Femur (tissue), 1 donor: Measurements from ENCODE around the gene RBP3.
A peak's percentile ranks its signal among the peaks of the same experiment; 100 is the strongest.

Experiments
- DNase-seq: peaks from one replicate; pipeline ENCODE4 v3.0.0-alpha.2; 2017

RBP3 gene

GRCh38 chr10:47376522-47377220, 28.5 kb downstream of the RBP3 start:
- DNase-seq, result peak; percentile 18

DNA sequence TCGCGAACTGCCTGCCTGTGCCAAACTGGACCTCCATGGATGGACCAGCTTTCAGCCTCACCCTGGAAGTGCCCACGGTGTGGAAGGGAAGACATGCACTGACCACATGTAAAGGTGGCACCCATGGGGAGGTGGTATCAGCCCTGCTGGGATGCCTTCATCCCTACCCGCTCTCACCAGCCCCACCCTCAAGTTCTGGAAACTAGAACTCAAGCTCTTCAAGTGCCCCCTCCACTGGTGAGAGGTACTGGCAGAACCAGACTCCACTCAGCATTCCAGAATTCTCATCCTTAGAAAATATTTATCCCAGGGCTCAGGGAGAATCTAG, 30.0 kb downstream of the RBP3 start:
- DNase-seq, result no peak

- peak; percentile 5 for DNase-seq
These were observed 30.7 kb downstream of the RBP3 start for GRCh38 chr10:47378606-47379444.

DNA sequence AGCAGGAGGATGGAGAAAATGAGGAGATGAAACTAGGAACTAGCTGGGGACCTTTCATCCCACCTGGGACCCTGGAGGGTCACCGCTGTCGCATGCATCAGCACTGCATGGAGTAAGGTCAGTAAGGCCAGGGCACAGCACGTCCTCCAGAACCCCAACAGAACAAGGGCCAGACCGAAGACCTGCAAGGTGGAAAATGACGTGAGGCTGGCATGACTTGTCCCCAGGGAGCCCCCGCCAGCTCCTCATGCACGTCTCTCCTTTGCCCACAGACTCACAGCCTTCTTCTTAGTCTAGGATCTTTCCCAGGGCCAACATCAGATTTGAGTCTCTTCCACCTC, 31.3 kb downstream of the RBP3 start:
- DNase-seq, result peak; percentile 7

GRCh38 chr10:47379901-47380300, 31.7 kb downstream of the RBP3 start:
- peak; percentile 19 for DNase-seq

DNA sequence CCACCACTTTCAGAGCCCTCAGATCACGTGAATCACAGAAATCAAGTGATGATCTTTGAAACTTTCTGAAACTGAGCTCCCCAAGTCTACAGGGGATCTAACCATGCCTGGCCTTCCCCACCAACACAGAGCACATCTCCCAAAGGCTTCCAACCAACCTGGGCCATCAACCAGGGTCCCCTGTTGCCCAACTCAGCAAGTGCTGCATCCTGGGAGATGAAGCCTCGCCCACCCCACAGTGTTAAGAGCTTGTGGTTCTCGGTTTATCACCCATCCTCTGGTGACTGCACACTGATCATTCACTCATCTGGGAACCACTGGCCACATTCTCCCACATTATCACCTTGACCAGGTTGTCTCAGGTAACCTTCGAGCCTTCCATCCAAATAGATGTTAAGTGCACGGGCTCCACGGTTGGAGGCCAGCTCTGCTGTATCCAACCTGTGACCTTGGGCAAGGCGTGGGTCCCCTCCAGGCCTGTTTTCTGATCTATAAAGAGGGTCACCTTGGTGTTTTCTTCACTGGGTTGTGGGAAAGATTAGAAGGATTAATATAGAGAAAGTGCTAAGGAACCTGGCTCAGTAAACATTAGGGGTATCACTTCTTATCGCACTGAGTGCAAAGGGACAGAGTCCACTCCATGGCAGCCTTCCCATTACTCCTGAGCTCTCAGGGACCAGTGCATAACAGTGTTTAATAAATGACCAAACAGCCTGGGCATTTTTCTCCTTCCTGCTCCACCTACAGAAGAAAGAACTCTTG, 32.4 kb downstream of the RBP3 start:
- DNase-seq, result peak; percentile 8

- DNase-seq, result peak; percentile 53
These were observed 32.9 kb downstream of the RBP3 start for GRCh38 chr10:47381103-47381395.

- DNase-seq, result peak; percentile 14
These were observed 33.5 kb downstream of the RBP3 start for GRCh38 chr10:47381427-47382379.

DNA sequence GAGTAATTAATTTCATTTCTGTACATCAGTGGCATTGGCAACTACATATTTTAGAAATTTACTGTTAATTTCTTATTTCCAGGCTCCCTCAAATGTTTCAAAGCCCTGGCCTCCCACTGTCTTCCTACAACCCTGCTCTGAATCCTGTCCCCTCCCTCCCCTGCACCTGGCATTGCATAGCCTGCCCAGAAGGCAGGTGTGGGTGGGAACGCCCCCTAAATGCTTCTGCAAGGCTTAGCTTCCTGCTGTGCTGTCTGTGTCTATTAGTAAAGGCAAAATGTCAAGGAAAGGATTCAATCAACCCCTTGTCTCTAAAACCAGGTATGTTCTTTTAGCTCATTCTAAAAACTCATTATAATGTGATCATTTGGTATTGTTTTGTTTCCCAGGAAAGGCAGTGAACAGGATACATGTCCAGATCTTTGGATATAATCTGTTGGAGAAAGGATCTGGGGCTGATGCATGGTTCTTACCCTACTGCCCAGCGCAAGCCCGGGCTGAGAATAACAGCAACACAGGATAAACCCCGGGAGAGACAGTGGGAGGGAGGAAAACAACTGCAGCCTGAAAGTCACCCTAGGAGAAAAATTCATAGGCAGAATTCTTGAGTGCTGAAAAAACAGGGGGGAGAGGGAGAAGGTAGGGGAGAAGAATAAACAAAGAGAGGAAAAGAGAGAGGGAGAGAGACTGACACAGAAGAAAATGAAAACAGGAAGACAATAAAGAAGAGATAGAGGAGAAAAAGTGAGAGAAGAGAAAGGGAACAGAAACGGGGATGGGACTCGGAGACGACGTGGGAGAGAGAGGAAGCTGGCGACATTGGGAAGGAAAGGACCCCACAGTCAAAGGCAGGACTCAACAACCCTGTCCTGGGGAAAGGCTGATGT, 35.3 kb downstream of the RBP3 start:
- DNase-seq, result peak; percentile 19

DNA sequence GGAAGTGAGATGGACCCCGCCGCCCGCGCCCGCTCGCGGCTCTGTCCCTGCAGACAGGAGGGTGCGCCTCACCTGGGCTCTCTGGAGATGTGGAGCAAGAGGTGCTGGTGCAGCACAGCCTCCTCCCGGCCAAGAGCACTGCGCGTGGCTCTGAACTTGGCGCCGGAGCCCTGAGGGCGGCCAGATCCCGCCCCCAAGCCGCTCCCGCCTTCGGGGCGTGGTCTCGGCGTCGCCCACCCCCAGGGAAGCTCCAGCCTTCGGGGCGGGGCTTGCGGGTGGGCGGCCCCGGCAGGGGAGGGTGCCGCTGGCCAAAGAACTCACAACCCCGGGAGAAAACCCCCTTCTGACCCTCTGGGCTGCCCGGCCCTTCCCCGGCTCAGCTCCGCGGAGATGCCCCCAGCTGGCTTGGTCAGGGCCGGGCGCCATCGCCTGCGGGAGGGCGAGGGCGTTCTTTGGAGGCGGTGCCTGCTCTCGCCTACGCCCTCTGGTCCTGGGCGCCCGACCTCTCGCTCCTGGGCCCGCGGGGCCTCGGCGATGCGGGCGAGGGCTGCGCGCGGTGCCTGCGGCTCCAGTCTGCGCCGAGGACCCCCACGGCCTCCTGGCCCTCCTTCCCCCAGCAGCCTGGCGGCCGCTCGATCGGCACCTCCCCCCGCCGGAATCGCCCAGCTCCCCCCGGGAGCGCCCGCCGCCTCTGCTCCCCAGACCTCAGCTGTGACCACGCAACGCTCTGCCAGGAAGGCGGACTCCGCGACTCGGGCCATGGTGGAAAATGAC, 36.2 kb downstream of the RBP3 start, which contains the start of gene ZNF488:
Gene ZNF488, minus strand, starts transcription at position 146 of the 774 bp plus-strand sequence. CDS start 15,464 bp downstream, outside the sequence.
- DNase-seq, result peak; percentile 91

DNA sequence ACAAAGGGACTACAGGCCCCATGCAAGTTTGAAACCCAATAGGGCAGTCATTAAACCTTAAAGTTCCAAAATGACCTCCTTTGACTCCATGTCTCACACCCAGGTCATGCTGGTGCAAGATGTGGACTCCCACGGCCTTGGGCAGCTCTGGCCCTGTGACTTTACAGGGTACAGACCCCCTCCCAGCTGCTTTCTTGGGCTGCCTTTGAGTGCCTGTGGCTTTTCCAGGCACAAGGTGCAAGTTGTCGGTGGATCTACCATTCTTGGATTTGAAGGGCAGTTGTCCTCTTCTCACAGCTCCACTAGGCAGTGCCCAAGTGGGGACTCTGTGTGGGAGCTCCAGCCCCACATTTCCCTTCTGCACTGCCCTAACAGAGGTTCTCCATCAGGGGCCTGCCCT, 37.9 kb downstream of the RBP3 start:
- peak; percentile 5 for DNase-seq

GRCh38 chr10:47388879-47389278, 40.7 kb downstream of the RBP3 start:
- no peak for DNase-seq

DNA sequence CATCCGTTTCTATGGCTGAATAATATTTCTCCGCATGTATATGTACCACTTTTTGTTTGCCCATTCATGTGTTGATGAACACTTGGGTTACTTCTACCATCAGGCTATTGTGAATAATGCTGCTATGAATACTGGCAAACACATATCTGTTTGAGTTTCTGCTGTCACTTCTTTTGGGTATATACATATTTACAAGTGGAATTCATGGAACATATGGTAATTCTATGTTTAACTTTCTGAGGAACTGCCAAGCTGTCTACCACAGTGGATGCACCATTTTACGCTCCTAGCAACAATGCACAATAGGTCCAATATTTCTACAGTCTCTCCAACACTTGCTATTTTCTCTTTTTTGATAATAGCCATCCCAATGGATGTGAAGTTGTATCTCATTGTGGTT, 41.5 kb downstream of the RBP3 start:
- DNase-seq, result no peak

GRCh38 chr10:47396311-47396717, 48.2 kb downstream of the RBP3 start:
- DNase-seq, result no peak

DNA sequence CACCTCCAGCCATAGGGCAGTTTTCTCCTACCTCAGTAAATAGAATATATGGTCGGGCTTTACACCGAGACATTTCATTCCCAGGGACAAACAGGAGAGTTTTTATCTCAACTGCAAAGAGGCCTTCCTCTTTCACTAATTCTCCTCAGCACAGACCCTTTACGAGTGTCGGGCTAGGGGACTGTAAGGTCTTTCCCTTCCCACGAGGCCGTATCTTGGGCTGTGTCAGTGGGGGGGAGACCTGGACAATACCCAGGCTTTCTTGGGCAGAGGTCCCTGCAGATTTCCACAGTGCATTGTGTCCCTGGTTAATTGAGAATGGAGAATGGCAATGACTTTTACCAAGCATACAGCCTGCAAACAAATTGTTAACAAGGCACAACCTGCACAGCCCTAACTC, 49.1 kb downstream of the RBP3 start:
- DNase-seq, result no peak

DNA sequence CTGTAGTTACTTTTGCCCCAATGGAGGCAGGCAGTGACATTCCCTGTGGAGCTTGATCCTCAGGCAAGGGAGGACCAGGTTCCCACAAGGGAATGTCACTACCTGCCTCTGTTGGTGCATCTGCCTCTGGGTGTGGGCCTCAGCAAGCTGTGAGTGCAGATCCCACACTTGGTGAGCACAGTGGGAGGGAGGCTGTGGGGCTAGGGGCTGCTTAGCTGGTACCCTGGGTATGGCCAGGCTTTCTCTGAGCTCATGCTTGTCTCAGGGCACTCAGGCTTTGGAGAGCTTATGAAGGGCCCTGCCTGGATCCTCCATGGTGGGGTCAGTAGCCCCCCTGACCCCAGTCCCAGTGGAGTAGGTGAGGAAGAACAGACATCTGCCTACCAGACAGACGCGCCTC, 52.1 kb downstream of the RBP3 start:
- DNase-seq, result no peak

- no peak for DNase-seq
These were observed 52.6 kb downstream of the RBP3 start for GRCh38 chr10:47400786-47401185.

GRCh38 chr10:47401210-47401609, 53.0 kb downstream of the RBP3 start:
- DNase-seq, result no peak

GRCh38 chr10:47401874-47402640, 53.9 kb downstream of the RBP3 start:
- no peak for DNase-seq
